Measurements from ENCODE around the gene WDR82.
A peak's percentile ranks its signal among the peaks of the same experiment; 100 is the strongest.
"Not testable (repeated sequence)": the region's sequence is repeated elsewhere in the genome, so short reads cannot be mapped to it uniquely, and the experiment has no call there.

WDR82 gene

DNA sequence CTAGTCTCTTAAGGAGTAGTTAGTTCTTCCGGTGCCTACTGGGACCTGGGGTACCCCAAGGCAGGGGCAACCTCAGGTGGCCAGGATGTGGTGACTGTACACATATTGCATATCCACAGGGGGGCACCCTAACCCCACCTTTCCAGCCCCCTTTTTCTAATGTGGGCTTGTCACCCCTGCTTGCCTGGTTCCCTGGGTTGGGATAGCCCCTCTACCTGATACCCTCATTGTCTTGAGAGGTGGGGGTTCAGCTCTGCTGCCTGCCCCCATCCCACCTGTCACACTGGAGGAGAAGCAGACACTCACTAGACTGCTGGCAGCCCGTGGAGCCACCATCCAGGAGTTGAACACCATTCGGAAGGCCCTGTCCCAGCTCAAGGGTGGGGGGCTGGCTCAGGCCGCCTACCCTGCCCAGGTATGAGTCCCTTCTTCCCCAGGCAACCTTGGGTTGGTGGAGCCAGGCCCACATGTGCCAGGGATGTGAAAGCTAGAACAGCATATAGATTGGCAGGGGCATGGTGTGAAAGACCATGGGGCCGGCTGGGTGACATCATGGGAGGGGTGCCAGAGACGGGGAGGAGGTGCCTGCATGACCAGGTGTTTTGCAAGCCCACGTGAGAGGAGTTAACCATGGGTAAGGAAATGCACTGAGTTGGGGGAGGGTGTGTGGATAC, 13.2 kb upstream of the WDR82 start:
- Histone ChIP-seq H3K27me3 (ENCODE audit: control insufficient read depth, insufficient read depth, low read length) (no peaks in the 10 kb centered on the region), H3K4me1 (ENCODE audit: control insufficient read depth, insufficient read depth, low read length) (peaks cover 51% of the 10 kb centered on the region), H3K36me3 (ENCODE audit: control insufficient read depth, insufficient read depth, low read length) (peaks cover 23% of the 10 kb centered on the region), H3K4me3 (ENCODE audit: low read length) (peak overlapping the region; percentile 17), H3K9me3 (ENCODE audit: control insufficient read depth, low read length) (no peaks in the 10 kb centered on the region), H3K9ac (ENCODE audit: low read length) (peak overlapping the region; percentile 41)

DNA sequence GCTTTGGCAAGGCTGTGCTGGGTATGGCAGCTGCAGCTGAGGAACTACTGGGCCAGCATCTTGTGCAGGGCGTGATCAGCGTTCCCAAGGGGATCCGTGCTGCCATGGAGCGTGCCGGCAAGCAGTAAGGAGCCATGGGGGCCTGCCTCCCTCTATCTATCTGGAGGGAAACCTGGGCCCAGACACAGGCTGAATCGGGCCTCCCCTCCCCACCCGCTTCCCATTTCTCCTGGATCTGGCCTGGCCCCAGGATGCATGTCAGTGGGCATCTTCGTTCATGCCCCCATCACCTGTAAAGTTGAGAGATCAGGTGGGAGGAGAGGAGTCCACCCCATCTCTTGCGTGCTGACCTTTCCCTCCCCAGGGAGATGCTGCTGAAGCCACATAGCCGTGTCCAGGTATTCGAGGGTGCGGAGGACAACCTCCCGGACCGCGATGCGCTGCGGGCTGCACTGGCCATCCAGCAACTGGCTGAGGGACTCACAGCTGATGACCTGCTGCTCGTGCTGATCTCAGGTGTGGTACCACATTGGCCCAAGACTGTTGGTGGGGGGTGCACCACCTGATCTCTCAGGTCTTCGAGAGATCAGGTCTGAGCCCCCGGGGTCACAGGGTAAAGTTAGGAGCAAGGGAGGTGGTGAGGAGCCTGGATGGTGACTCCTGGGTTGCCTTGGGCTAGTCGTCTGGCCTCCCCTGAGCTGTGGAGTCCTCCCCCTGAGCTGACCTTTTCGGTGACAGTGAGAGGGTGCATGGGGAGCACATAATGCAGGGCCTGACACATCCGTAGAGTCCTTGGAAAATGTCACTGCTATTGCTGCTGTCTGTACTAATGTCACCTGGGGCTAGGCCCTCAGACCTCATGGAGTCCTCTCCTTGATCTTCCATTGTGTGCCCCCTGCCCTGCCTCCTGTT, 12.4 kb upstream of the WDR82 start:
- Histone ChIP-seq H3K4me3 (ENCODE audit: low read length) (peak overlapping the region; percentile 17), H3K36me3 (ENCODE audit: control insufficient read depth, insufficient read depth, low read length) (peaks cover 23% of the 10 kb centered on the region), H3K4me1 (ENCODE audit: control insufficient read depth, insufficient read depth, low read length) (peaks cover 51% of the 10 kb centered on the region), H3K27me3 (ENCODE audit: control insufficient read depth, insufficient read depth, low read length) (no peaks in the 10 kb centered on the region), H3K9ac (ENCODE audit: low read length) (peak overlapping the region; percentile 41), H3K9me3 (ENCODE audit: control insufficient read depth, low read length) (no peaks in the 10 kb centered on the region)

DNA sequence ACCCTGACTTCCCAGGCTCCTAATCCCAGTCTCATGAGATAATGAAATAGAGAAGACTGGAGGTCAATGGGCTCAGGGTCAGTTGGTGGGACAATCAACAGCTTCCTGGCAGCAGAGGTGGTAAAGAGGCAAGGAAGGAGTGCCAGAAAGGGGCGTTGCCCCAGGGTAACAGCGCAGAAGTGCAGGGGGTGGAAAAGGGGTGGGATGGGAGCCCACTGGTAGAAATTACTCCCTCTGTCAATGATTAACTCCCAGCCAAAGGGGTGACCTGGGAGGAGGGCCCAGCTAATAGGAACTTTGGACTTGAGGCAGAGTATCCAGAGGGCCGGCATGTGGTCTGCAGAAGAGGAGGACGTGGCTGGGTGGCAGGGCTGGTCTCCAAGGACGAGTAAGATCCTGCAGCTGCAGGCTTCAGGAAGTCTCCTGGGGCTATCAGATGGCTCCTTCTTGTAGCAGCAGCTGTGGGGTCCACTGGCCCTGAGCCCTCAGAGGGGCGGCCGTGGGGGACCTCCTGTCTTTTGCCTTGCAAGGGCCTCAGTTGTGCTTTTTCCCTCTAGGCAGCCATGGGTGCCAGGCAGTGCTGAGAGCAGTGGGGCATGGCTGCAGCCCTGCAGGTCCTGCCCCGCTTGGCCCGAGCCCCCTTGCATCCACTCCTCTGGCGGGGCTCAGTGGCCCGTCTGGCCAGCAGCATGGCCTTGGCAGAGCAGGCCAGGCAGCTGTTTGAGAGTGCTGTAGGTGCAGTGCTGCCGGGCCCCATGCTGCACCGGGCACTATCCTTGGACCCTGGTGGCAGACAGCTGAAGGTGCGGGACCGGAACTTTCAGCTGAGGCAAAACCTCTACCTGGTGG, 11.5 kb upstream of the WDR82 start:
- Histone ChIP-seq H3K36me3 (ENCODE audit: control insufficient read depth, insufficient read depth, low read length) (peaks cover 23% of the 10 kb centered on the region), H3K4me1 (ENCODE audit: control insufficient read depth, insufficient read depth, low read length) (peaks cover 51% of the 10 kb centered on the region), H3K9ac (ENCODE audit: low read length) (peak overlapping the region; percentile 41), H3K27me3 (ENCODE audit: control insufficient read depth, insufficient read depth, low read length) (no peaks in the 10 kb centered on the region), H3K4me3 (ENCODE audit: low read length) (no peak overlapping the region), H3K9me3 (ENCODE audit: control insufficient read depth, low read length) (no peaks in the 10 kb centered on the region)

DNA sequence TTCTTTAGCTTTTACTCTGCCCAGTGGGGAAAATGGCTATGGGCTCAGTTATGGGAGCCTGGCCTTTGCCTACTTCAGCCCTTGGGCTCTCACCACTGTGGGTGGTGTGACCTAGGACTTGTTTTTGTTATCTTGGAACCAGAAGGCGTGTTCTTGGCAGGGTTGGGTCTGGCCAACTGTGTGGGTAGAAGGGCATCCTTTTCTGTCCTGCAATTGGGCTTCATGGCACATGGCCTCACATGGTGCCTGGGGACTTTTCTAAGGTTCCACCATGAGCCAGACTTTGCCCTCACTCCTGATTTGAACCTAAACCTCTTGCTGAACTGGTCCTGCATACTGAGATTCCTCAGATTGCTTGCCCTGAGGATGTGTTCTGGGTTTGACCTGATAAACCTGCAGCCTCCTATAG, 10.9 kb upstream of the WDR82 start:
- Histone ChIP-seq H3K9me3 (ENCODE audit: control insufficient read depth, low read length) (no peaks in the 10 kb centered on the region), H3K36me3 (ENCODE audit: control insufficient read depth, insufficient read depth, low read length) (peaks cover 23% of the 10 kb centered on the region), H3K4me3 (ENCODE audit: low read length) (peak overlapping the region; percentile 94), H3K9ac (ENCODE audit: low read length) (peak overlapping the region; percentile 31), H3K4me1 (ENCODE audit: control insufficient read depth, insufficient read depth, low read length) (peaks cover 51% of the 10 kb centered on the region), H3K27me3 (ENCODE audit: control insufficient read depth, insufficient read depth, low read length) (no peaks in the 10 kb centered on the region)

DNA sequence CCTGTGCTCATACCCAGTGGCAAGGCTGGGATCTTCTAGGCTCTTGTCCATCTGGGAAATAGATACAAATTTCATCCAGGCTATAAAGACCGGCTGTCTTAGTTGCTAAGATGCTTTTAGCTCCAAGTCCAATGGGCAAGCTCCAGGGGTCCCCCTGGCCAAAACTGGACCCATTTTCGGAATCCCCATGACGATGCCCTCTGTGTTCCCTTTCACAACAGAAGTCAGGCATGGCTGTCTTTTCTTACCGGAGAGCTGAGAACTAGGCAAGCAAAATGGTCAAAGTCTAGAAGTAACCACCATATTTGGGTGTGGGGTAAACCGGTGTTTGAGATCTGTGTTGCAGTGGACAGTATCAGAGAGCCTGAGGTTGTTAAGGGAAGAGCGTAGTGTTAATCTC, 10.2 kb upstream of the WDR82 start:
- H3K9me3 ChIP-seq (ENCODE audit: control insufficient read depth, low read length), result no peaks in the 10 kb centered on the region
- peaks cover 51% of the 10 kb centered on the region for H3K4me1 ChIP-seq (ENCODE audit: control insufficient read depth, insufficient read depth, low read length)
- H3K9ac ChIP-seq (ENCODE audit: low read length), result peak overlapping the region; percentile 31
- peaks cover 19% of the 10 kb centered on the region for H3K36me3 ChIP-seq (ENCODE audit: control insufficient read depth, insufficient read depth, low read length)
- no peaks in the 10 kb centered on the region for H3K27me3 ChIP-seq (ENCODE audit: control insufficient read depth, insufficient read depth, low read length)
- H3K4me3 ChIP-seq (ENCODE audit: low read length), result peak overlapping the region; percentile 94

DNA sequence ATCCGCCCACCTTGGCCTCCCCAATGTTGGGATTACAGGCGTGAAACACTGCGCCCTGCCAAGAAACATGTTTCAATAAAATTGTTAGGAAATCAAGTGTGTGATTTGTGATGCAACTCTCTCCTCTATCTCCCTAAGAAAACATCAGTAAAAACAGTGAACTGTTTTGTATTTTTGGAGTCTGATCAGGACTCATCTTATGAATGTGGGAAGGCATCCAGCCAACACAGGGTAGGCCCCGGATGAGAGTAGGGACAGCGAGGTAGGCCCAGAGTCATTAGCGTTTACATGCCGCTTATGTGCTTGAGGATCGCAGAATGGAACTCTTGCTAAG, 8.3 kb upstream of the WDR82 start:
- no peaks in the 10 kb centered on the region for H3K27me3 ChIP-seq (ENCODE audit: control insufficient read depth, insufficient read depth, low read length)
- peaks cover 3% of the 10 kb centered on the region for H3K36me3 ChIP-seq (ENCODE audit: control insufficient read depth, insufficient read depth, low read length)
- H3K4me3 ChIP-seq (ENCODE audit: low read length), result peak overlapping the region; percentile 94
- H3K9me3 ChIP-seq (ENCODE audit: control insufficient read depth, low read length), result no peaks in the 10 kb centered on the region
- H3K4me1 ChIP-seq (ENCODE audit: control insufficient read depth, insufficient read depth, low read length), result peaks cover 40% of the 10 kb centered on the region
- H3K9ac ChIP-seq (ENCODE audit: low read length), result peak overlapping the region; percentile 99

DNA sequence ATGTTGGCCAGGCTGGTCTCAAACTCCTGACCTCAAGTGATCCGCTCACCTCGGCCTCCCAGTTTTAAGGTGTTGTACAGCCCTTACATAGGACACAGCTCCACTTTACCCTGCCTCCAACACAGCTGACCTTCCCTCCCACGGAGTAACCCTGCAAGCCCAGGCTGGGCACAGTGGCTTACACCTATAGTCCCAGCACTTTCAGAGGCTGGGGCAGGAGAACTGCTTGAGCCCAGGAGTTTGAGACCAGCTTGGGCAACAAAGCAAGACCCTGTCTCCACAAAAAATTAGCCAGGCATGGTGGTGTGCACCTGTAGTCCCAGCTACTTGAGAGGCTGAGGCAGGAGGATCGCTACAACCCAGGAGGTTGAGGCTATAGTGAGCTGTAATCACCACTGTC, 5.6 kb upstream of the WDR82 start:
- peaks cover 28% of the 10 kb centered on the region for H3K4me1 ChIP-seq (ENCODE audit: control insufficient read depth, insufficient read depth, low read length)
- H3K36me3 ChIP-seq (ENCODE audit: control insufficient read depth, insufficient read depth, low read length); H3K4me3 ChIP-seq (ENCODE audit: low read length); H3K9me3 ChIP-seq (ENCODE audit: control insufficient read depth, low read length); H3K27me3 ChIP-seq (ENCODE audit: control insufficient read depth, insufficient read depth, low read length); H3K9ac ChIP-seq (ENCODE audit: low read length): not testable (repeated sequence)

DNA sequence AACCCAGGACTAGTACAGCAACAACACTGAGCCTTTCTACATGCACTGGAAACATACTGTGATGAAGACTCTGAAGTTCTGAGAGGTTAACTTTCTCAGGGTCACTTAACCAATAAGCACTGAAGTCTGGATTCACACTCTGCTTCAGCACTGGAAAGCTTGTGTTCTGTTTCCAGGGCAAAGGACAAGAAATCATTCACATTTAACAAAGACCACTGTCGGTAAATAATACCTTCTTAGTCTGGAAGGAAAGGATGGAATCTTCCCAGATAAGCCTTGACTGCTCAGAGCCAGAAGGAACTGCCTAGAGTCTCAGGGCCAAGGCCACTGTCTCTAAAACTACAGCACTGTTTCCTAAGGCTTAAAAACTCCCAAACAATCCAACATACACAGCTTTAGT, 4.9 kb upstream of the WDR82 start:
- H3K36me3 ChIP-seq (ENCODE audit: control insufficient read depth, insufficient read depth, low read length), result no peaks in the 10 kb centered on the region
- H3K4me3 ChIP-seq (ENCODE audit: low read length), result no peak overlapping the region
- H3K9ac ChIP-seq (ENCODE audit: low read length), result no peak overlapping the region
- no peaks in the 10 kb centered on the region for H3K27me3 ChIP-seq (ENCODE audit: control insufficient read depth, insufficient read depth, low read length)
- H3K9me3 ChIP-seq (ENCODE audit: control insufficient read depth, low read length), result no peaks in the 10 kb centered on the region
- peaks cover 20% of the 10 kb centered on the region for H3K4me1 ChIP-seq (ENCODE audit: control insufficient read depth, insufficient read depth, low read length)

DNA sequence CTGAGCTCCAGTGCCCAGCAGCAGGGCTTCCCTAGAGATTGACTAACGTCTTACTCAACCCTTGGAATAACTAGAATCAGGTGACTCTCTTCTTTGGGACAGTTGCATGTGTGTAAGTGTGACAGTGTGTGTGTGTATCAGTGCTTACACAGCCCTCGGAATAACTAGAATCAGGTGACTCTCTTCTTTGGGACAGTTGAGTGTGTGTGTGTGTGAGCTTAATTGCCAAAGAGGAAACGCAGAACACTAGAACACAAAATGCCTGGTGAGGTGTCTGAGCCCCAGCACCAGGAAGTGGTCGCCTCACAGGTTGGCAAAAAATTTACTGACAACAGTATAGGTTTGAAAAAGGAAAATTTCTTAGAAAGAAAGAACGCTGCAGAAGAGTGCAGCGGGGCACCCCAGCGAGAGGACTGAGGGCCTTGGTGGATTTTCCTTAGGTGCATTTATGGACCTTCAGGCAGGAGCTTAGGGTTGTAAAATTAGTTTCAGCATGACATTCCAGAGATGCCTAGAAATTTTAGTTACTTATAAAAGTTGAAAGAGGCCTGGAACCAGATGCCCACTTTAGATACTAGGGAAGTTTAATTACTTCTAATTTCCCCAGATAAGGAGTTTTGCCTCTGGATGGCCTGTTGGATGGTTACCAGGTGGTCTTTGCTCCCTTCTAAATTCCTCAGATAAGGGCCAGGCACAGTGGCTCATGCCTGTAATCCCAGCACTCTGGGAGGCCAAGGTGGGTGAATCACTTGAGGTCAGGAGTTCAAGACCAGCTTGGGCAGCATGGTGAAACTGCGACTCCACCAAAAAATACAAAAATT, 3.7 kb upstream of the WDR82 start:
- Histone ChIP-seq H3K4me1 (ENCODE audit: control insufficient read depth, insufficient read depth, low read length) (peaks cover 19% of the 10 kb centered on the region), H3K4me3 (ENCODE audit: low read length) (no peak overlapping the region), H3K9ac (ENCODE audit: low read length) (no peak overlapping the region), H3K9me3 (ENCODE audit: control insufficient read depth, low read length) (no peaks in the 10 kb centered on the region), H3K36me3 (ENCODE audit: control insufficient read depth, insufficient read depth, low read length) (no peaks in the 10 kb centered on the region), H3K27me3 (ENCODE audit: control insufficient read depth, insufficient read depth, low read length) (no peaks in the 10 kb centered on the region)

DNA sequence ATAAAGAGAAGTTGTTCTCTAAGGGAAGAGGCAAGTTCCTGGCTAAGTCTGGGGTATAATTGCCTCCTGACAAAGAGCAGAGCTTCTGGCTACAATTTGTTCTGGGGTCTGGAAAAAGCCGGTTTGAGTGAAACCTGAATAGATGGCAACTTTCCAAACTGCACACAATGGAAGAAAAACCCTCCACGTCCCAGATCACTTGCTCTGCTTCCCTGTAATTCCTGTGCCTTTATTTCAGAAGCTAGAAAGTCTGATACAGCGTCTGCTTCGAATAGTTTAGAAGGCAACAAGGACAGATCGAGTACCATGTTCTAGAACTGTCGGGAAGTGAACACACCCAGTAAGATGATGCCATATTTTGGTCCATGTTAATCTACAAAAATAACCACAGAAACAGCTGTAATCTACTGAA, 1.6 kb upstream of the WDR82 start:
- Histone ChIP-seq H3K4me1 (ENCODE audit: control insufficient read depth, insufficient read depth, low read length) (peaks cover 18% of the 10 kb centered on the region), H3K9me3 (ENCODE audit: control insufficient read depth, low read length) (no peaks in the 10 kb centered on the region), H3K9ac (ENCODE audit: low read length) (peak overlapping the region; percentile 91), H3K27me3 (ENCODE audit: control insufficient read depth, insufficient read depth, low read length) (no peaks in the 10 kb centered on the region), H3K4me3 (ENCODE audit: low read length) (no peak overlapping the region), H3K36me3 (ENCODE audit: control insufficient read depth, insufficient read depth, low read length) (no peaks in the 10 kb centered on the region)

DNA sequence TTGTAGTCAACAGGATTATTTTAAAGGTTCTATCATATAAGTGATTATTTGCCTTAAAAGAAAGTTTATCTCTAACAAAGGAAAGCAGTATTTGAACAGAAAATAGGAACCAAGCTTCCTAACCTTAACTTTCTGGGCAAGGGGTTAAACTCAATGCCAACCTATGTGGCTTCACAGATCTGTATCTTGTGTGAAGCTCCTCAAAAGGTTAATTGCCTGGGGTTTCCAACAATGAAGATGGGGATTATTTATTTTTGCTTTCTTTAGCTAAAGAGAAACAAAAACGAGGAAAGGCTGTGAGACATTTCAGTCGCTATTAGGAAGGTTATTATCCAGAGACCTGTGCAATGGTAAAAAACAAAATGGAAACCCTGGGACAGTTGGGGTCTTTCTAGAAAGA, 1.1 kb upstream of the WDR82 start:
- H3K27me3 ChIP-seq (ENCODE audit: control insufficient read depth, insufficient read depth, low read length), result no peaks in the 10 kb centered on the region
- H3K9ac ChIP-seq (ENCODE audit: low read length), result peak overlapping the region; percentile 91
- no peaks in the 10 kb centered on the region for H3K36me3 ChIP-seq (ENCODE audit: control insufficient read depth, insufficient read depth, low read length)
- no peaks in the 10 kb centered on the region for H3K9me3 ChIP-seq (ENCODE audit: control insufficient read depth, low read length)
- H3K4me3 ChIP-seq (ENCODE audit: low read length), result no peak overlapping the region
- H3K4me1 ChIP-seq (ENCODE audit: control insufficient read depth, insufficient read depth, low read length), result peaks cover 18% of the 10 kb centered on the region
